A673 (cell line): ENCODE results near the gene SEPTIN1. TPM values are rescaled to one million over a fixed set of nuclear protein-coding genes. Genes with fewer than 3 reads are reported as not detected.

Experiments used
- BruUV-seq: library from RNA; stranded (reverse); fragments of 400-500 nt; replicated peaks from 2 replicates; lab custom pipeline; 2021; lab: Mats Ljungman, UMichigan
- CTCF ChIA-PET: fragments of 300-600 bp; sonication (Branson Sonifier 250); formaldehyde crosslinking; loops from one replicate; lab custom pipeline; 2022; ENCODE audit warnings: antibody characterized with exemption; lab: Charles Lee
- POLR2A ChIA-PET: fragments of 300-600 bp; sonication (Branson Sonifier 250); formaldehyde crosslinking; loops from one replicate; lab custom pipeline; 2022; ENCODE audit warnings: antibody characterized with exemption; ENCODE audit not compliant: low non-redundant PET; lab: Charles Lee
- DNase-seq: peaks from one replicate; pipeline ENCODE4 v3.0.0-alpha.2; 2015; ENCODE audit warnings: low spot score
- H3K27ac ChIP-seq: fragments of 200-600 bp; sonication (generic); 2 replicates; pipeline ENCODE4 v1.5.1; 2016; ENCODE audit warnings: mixed run types, low read depth, mild to moderate bottlenecking, mixed read lengths, antibody characterized with exemption, low read length; ENCODE audit not compliant: poor library complexity, severe bottlenecking
- H3K27me3 ChIP-seq: fragments of 200-600 bp; sonication (generic); replicated peaks from 2 replicates; pipeline ENCODE4 v1.6.1; 2017; ENCODE audit warnings: mixed run types, low read depth, mild to moderate bottlenecking, mixed read lengths, antibody characterized with exemption, low read length; ENCODE audit not compliant: insufficient read depth, poor library complexity
- H3K36me3 ChIP-seq: fragments of 200-600 bp; sonication (generic); 2 replicates; pipeline ENCODE4 v1.6.1; 2016; ENCODE audit warnings: mixed run types, mild to moderate bottlenecking, mixed read lengths, antibody characterized with exemption, low read length; ENCODE audit not compliant: insufficient read depth, poor library complexity, severe bottlenecking
- H3K4me1 ChIP-seq: fragments of 200-600 bp; sonication (generic); 2 replicates; pipeline ENCODE4 v1.6.1; 2017; ENCODE audit warnings: mixed run types, mild to moderate bottlenecking, mixed read lengths, antibody characterized with exemption, low read length; ENCODE audit not compliant: insufficient read depth, poor library complexity, severe bottlenecking
- H3K4me3 ChIP-seq: fragments of 200-600 bp; sonication (generic); 2 replicates; pipeline ENCODE4 v1.5.1; 2016; ENCODE audit warnings: low read depth, mixed run types, mild to moderate bottlenecking, mixed read lengths, low read length; ENCODE audit not compliant: poor library complexity, severe bottlenecking
- H3K9me3 ChIP-seq: fragments of 200-600 bp; sonication (generic); 2 replicates; pipeline ENCODE4 v1.6.1; 2016; ENCODE audit warnings: mixed run types, low read depth, mild to moderate bottlenecking, mixed read lengths, antibody characterized with exemption, low read length; ENCODE audit not compliant: poor library complexity, severe bottlenecking
- EZH2 ChIP-seq: fragments of 200-600 bp; sonication (generic); IDR thresholded peaks from 2 replicates; pipeline ENCODE4 v1.6.1; 2017; ENCODE audit warnings: borderline replicate concordance, low read depth, mild to moderate bottlenecking, mixed read lengths, antibody characterized with exemption, low read length; ENCODE audit not compliant: poor library complexity, severe bottlenecking
- intact Hi-C: fragments of 100-400 bp; cut with micrococcal nuclease; formaldehyde crosslinking; loops from one replicate; pipeline ENCODE4 v1.10.0; 2022; ENCODE audit not compliant: unreplicated experiment
- total RNA-seq: library from RNA; stranded (reverse); gene quantifications from 2 replicates; pipeline ENCODE4 v1.2.3, GENCODE V29; 2021
- TF ChIP-seq, protein P1 (sequence below): fragments of 300-800, 200-600 bp; sonication (generic); conservative IDR thresholded peaks from 2 replicates; pipeline ENCODE4 v1.5.1; 2017; ENCODE audit warnings: low read depth, mild to moderate bottlenecking, antibody characterized with exemption, low read length, moderate library complexity, mixed read lengths

SEPTIN1 gene
- total RNA-seq, 1 experiment from 2014 or later: 0.86 TPM

DNA sequence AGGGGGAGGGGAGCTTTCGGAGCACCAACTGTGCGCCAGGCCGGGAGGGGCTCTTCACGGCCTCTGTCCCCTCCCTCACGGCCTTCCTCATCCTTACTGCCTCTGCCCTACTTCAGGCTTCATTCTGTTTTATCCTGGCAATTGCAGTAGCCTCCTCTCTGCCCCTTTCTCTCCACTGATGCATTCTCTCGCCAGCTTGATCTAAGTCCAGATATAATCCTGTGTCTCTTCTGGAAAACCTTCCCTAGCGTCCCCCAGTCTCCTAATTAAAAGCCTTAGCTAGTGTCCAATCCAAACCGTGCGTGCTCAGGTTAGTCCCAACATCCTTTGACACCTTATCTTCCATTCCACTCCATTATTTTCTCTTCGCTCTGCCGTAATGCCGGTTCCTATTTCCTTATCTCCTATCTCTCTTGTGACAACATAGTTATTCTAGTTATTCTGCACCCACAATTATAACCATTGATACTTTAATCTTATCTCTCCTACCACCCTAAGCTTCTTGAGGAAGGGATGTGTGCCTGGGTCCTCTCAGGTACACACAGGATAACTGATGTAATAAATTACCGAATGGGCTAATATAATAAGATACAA, 13.7 kb upstream of the SEPTIN1 start:
- no peaks in the 10 kb centered on the region for H3K9me3 ChIP-seq
- DNase-seq: peak; percentile 54
- H3K36me3 ChIP-seq: peaks cover 10% of the 10 kb centered on the region
- H3K27me3 ChIP-seq: no peaks in the 10 kb centered on the region
- peaks cover 25% of the 10 kb centered on the region for H3K4me1 ChIP-seq
- ChIA-PET CTCF (interaction anchor here (2.3 kb wide), 1 partner anchor 13 kb away, joined by 9 read pairs; no protein-coding TSS in a partner anchor), POLR2A (no interaction called here)
- TF ChIP-seq, protein P1, sequence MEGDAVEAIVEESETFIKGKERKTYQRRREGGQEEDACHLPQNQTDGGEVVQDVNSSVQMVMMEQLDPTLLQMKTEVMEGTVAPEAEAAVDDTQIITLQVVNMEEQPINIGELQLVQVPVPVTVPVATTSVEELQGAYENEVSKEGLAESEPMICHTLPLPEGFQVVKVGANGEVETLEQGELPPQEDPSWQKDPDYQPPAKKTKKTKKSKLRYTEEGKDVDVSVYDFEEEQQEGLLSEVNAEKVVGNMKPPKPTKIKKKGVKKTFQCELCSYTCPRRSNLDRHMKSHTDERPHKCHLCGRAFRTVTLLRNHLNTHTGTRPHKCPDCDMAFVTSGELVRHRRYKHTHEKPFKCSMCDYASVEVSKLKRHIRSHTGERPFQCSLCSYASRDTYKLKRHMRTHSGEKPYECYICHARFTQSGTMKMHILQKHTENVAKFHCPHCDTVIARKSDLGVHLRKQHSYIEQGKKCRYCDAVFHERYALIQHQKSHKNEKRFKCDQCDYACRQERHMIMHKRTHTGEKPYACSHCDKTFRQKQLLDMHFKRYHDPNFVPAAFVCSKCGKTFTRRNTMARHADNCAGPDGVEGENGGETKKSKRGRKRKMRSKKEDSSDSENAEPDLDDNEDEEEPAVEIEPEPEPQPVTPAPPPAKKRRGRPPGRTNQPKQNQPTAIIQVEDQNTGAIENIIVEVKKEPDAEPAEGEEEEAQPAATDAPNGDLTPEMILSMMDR: no peak
- TF ChIP-seq EZH2: no peak
- BruUV-seq: no TSS peak
- H3K27ac ChIP-seq: peak overlapping the region; percentile 96
- intact Hi-C loops: no loop called here
- H3K4me3 ChIP-seq: peak overlapping the region; percentile 94

DNA sequence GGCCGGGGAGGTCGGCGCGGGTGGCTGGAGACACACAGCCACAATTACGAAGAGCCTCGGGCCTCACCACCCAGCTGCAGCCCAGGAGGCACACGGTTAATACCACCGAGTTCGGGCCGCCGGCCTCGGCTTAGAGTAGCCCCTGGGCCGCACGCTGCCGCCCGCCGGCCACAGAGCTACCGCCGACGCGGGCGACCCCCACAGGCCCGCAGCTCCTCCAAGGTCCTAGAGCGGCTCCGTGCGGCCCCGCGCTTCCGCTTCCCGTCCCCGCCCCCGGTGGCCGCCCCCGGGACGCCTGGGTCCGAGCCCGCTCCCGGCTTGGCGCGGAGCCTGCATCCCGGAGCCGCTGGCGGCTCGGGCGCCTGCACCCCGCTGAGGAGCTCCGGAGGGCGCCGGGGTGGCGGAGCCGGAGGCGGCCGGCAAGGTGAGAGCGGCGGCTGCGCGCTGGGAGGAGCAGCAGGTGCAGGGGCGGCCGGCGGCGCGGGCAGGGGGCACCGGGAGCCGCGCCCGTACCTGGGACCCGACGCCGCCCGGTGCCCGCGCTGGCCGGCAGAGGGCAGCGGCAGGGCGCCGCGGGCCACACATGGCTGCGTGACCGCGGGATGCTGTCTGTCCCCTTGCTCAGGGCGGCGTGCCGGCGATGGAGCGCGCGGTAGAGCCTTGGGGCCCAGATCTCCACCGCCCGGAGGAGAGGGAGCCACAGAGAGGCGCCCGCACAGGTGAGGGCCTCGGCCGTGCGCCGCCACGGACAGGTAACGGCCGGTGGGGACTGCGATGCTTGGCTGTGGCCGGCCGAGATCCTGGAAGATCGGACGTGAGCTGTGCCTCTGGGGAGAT, 13.0 kb upstream of the SEPTIN1 start, which contains the start of gene ZNF48:
Gene ZNF48 (plus strand): TSS at position 266 of the 837 bp plus-strand sequence. CDS start 375 bp downstream, at position 641.
- Histone ChIP-seq H3K4me1 (peaks cover 20% of the 10 kb centered on the region), H3K36me3 (peaks cover 10% of the 10 kb centered on the region), H3K27me3 (no peaks in the 10 kb centered on the region), H3K4me3 (peak within 1 kb of the TSS; percentile 94), H3K9me3 (no peaks in the 10 kb centered on the region), H3K27ac (peak within 1 kb of the TSS; percentile 96)
- POLR2A ChIA-PET: interaction anchor here (0.6 kb wide), 1 partner anchor 231 kb away, joined by 3 read pairs; no protein-coding TSS in a partner anchor
- intact Hi-C loops: no loop called here
- peak; percentile 93 for DNase-seq
- BruUV-seq: no TSS peak
- CTCF ChIA-PET: interaction anchor here (0.7 to 2.3 kb wide), 2 partner anchors 14 to 303 kb away, joined by 6 to 9 read pairs; no protein-coding TSS in a partner anchor
- no peak for TF ChIP-seq EZH2
- TF ChIP-seq, protein P1: no peak

DNA sequence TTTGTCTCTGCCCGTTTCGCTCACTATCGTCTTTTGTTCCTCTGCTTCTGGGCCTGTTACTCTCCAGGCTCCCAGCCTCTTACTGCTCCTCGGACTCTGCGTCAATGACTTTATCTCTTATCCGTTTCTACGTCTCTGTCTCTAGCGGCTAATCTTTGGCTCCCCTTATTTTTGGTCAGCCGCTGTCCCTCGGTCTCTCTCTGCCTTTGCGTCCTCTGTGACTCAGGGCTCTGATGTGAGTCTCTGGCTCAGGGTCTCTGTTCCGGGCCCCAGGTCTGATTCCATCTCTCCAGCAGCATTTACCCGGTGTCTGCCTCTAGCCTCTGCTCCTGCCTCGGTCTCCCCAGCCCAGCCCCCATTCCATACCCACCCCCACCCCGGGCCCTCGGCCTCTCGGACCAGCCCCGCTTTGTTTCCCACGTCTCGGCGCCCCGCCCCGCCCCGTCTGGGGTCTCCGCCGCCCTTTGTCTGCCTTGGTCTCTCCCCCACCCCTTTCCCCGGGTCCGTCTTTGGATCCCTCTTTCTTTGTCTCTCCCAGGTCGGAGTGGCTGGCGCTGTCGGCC, 12.3 kb upstream of the SEPTIN1 start:
- peaks cover 15% of the 10 kb centered on the region for H3K4me1 ChIP-seq
- no peaks in the 10 kb centered on the region for H3K9me3 ChIP-seq
- H3K27me3 ChIP-seq: no peaks in the 10 kb centered on the region
- BruUV-seq: no TSS peak
- no peak for DNase-seq
- H3K27ac ChIP-seq: peak overlapping the region; percentile 96
- POLR2A ChIA-PET: interaction anchor here (0.6 kb wide), 1 partner anchor 232 kb away, joined by 3 read pairs; no protein-coding TSS in a partner anchor
- intact Hi-C loops: no loop called here
- CTCF ChIA-PET: interaction anchor here (0.7 to 2.3 kb wide), 2 partner anchors 15 to 302 kb away, joined by 6 to 9 read pairs; no protein-coding TSS in a partner anchor
- H3K36me3 ChIP-seq: peaks cover 10% of the 10 kb centered on the region
- H3K4me3 ChIP-seq: peak overlapping the region; percentile 94
- no peak for TF ChIP-seq EZH2
- TF ChIP-seq, protein P1: no peak
